Hepatocyte (in vitro differentiated cells): ENCODE measurements around the gene EHBP1.

ENCODE experiments used
- CTCF ChIP-seq: fragments of 200-600 bp; sonication (generic); IDR thresholded peaks from 2 replicates; pipeline ENCODE4 v1.5.1; 2016; ENCODE audit warnings: antibody characterized with exemption, mild to moderate bottlenecking; ENCODE audit not compliant: poor library complexity
- EZH2 ChIP-seq: fragments of 200-600 bp; sonication (generic); IDR thresholded peaks from 2 replicates; pipeline ENCODE4 v1.6.1; 2016; ENCODE audit warnings: antibody characterized with exemption, mild to moderate bottlenecking, borderline replicate concordance
- EZH2phosphoT487 ChIP-seq: fragments of 200-600 bp; sonication (generic); IDR thresholded peaks from one replicate; pipeline ENCODE4 v1.6.1; 2018; ENCODE audit warnings: antibody characterized with exemption, mild to moderate bottlenecking, low read depth, moderate library complexity; ENCODE audit not compliant: unreplicated experiment, severe bottlenecking

GRCh38 chr2:62941413-62941812 is 235.9 kb downstream of the EHBP1 start:
- TF ChIP-seq CTCF = peak; percentile 7
- TF ChIP-seq EZH2 = no peak
- TF ChIP-seq EZH2phosphoT487 = no peak
